ENCODE results near the gene VRK1. TPM values are rescaled to one million over a fixed set of nuclear protein-coding genes. Genes with fewer than 3 reads are reported as not detected.

VRK1 gene
- total RNA-seq, 4 donors from 2014 or later, result 3.8 to 7.0 (median 5.4) TPM

- no peak for TF ChIP-seq POLR2A (IDR thresholded peaks at IDR 0.05)
- no peak for TF ChIP-seq CTCF (IDR thresholded peaks at IDR 0.05 in 4 of 5, conservative IDR thresholded peaks at IDR 0.05 in 1 of 5)
- H3K27ac ChIP-seq, result no peak overlapping the region
- intact Hi-C loops (cut with DNase I; ENCODE audit: low total_unique reads) (no loop called here), in situ Hi-C loops (cut with MboI; ENCODE audit: low sequenced_read_pairs in 4 of 4) (no loop called here)
- ATAC-seq (no peak), DNase-seq (no peak)
- no peaks in the 10 kb centered on the region for H3K9me3 ChIP-seq
- H3K36me3 ChIP-seq, result no peaks in the 10 kb centered on the region
- H3K4me1 ChIP-seq, result no peaks in the 10 kb centered on the region
- no peaks in the 10 kb centered on the region for H3K27me3 ChIP-seq
- H3K4me3 ChIP-seq, result no peak overlapping the region
Measured at GRCh38 chr14:96811985-96812667, 14.9 kb downstream of the VRK1 start.

DNA sequence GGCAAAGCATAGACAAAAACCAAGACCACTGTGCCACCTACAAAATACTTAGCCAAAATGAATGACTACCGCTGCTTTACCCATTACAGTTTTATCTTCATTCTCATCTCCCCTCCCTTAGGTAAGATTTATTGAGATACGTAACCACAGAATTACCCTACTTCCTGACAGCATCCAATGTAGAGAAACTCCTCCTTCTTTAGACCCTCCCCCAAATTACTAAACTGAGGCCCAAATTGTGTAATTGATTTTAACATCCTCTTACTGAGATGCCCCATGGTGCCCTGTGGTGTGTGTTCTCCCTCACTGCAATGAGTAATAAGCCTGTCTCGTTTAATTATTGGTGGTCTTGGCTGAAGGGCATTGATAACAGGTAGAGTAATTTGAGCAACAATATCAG, 19.1 kb downstream of the VRK1 start:
- intact Hi-C loops (cut with DNase I; ENCODE audit: low total_unique reads) (no loop called here), in situ Hi-C loops (cut with MboI; ENCODE audit: low sequenced_read_pairs in 4 of 4) (no loop called here)
- no peaks in the 10 kb centered on the region for H3K27me3 ChIP-seq
- no peak overlapping the region for H3K4me3 ChIP-seq
- no peaks in the 10 kb centered on the region for H3K9me3 ChIP-seq
- DNase-seq (no peak), ATAC-seq (no peak)
- TF ChIP-seq POLR2A (IDR thresholded peaks at IDR 0.05) (no peak), CTCF (IDR thresholded peaks at IDR 0.05 in 4 of 5, conservative IDR thresholded peaks at IDR 0.05 in 1 of 5) (no peak)
- H3K27ac ChIP-seq, result no peak overlapping the region
- H3K36me3 ChIP-seq, result no peaks in the 10 kb centered on the region
- H3K4me1 ChIP-seq, result no peaks in the 10 kb centered on the region

GRCh38 chr14:96817750-96818666, 20.8 kb downstream of the VRK1 start:
- Histone ChIP-seq H3K9me3 (no peaks in the 10 kb centered on the region), H3K4me3 (no peak overlapping the region), H3K4me1 (no peaks in the 10 kb centered on the region), H3K27ac (no peak overlapping the region), H3K27me3 (no peaks in the 10 kb centered on the region), H3K36me3 (no peaks in the 10 kb centered on the region)
- no peak for ATAC-seq
- in situ Hi-C loops (cut with MboI; ENCODE audit: low sequenced_read_pairs in 4 of 4) (no loop called here), intact Hi-C loops (cut with DNase I; ENCODE audit: low total_unique reads) (no loop called here)
- no peak for TF ChIP-seq CTCF (IDR thresholded peaks at IDR 0.05 in 4 of 5, conservative IDR thresholded peaks at IDR 0.05 in 1 of 5)
- no peak for TF ChIP-seq POLR2A (IDR thresholded peaks at IDR 0.05)
- DNase-seq, result no peak

DNA sequence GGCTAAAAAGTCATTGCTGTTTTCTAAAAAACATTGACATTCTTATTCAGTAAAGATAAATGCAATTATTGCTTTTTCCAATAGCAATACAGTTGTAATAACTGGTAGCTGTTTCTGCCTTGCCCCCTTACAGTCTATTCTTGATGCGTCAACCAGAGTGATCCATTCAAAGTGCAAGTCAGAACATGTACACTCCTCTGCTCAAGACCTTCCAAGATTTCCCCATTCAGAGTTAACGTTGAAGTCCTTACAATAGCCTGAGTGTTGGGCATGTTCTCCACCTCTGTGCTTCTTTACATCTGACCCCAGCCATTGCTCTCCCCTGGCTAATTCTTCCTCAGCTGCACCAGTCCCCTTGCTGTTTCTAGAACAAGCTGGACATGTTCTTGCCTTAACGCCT, 24.3 kb downstream of the VRK1 start:
- intact Hi-C loops (cut with DNase I; ENCODE audit: low total_unique reads) (no loop called here), in situ Hi-C loops (cut with MboI; ENCODE audit: low sequenced_read_pairs in 4 of 4) (no loop called here)
- Histone ChIP-seq H3K27ac (no peak overlapping the region), H3K4me3 (no peak overlapping the region), H3K27me3 (no peaks in the 10 kb centered on the region), H3K36me3 (no peaks in the 10 kb centered on the region), H3K9me3 (no peaks in the 10 kb centered on the region), H3K4me1 (no peaks in the 10 kb centered on the region)
- no peak for TF ChIP-seq CTCF (IDR thresholded peaks at IDR 0.05 in 4 of 5, conservative IDR thresholded peaks at IDR 0.05 in 1 of 5)
- no peak for TF ChIP-seq POLR2A (IDR thresholded peaks at IDR 0.05)
- ATAC-seq (no peak), DNase-seq (no peak)
